ENCODE measurements around the gene INPP5E. TPM values are rescaled to one million over a fixed set of nuclear protein-coding genes. Genes with fewer than 3 reads are reported as not detected.

Gene INPP5E
- total RNA-seq, 1 experiment from 2014 or later: 10.7 TPM

DNA sequence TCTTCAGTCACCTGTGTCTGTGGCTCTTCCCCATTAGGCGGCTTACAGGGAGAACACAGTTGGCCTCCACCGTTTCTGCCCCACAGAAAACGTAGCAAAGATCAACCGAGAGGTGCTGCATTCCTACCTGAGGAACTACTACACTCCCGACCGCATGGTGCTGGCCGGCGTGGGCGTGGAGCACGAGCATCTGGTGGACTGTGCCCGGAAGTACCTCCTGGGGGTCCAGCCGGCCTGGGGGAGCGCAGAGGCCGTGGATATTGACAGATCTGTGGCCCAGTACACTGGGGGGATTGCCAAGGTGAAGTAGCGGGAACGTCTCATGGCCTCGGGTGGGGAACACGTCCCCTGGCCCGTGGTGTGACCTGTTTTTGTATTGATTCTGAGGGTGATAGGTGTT lies 22.7 kb downstream of the INPP5E start:
- no TSS peak for BruUV-seq (replicated peaks)
- peaks cover 14% of the 10 kb centered on the region for H3K79me2 ChIP-seq (ENCODE audit: low read length)

DNA sequence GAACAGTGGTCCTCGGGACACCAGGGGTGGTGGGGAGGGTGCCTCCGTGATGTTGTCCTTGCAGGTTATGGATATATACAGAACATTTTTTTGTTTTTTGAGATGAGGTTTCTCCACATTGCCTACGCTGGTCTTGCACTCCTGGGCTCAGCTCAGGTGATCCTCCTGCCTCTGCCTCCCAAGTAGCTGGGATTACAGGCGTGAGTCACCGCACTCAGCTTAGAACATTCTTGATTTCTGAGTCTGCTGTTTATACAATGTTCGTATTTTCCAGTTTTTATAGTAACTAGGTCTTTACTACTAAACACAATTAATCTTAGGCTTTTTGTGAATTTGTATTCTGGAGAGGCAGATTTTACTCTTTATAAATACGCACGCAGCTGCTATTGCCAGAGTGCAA lies 23.2 kb downstream of the INPP5E start:
- ChIA-PET POLR2A (ENCODE audit: unreplicated experiment) (no interaction called here), CTCF (no interaction called here)
- Histone ChIP-seq H3K27ac (ENCODE audit: low read length) (no peak overlapping the region), H3K27me3 (ENCODE audit: low read length) (no peaks in the 10 kb centered on the region), H3K9me2 (replicated peaks; ENCODE audit: low read length) (no peaks in the 10 kb centered on the region), H3K4me3 (ENCODE audit: low read length) (no peak overlapping the region), H3K36me3 (ENCODE audit: low read depth, low read length) (peaks cover 31% of the 10 kb centered on the region), H2AFZ (ENCODE audit: low read length) (no peak overlapping the region), H3F3A (ENCODE audit: low read length, unreplicated experiment) (no peaks in the 10 kb centered on the region), H3K4me1 (ENCODE audit: insufficient read depth, low read length) (peaks cover 9% of the 10 kb centered on the region; the same call in 1 of the 2 replicates), H4K20me1 (ENCODE audit: low read length) (peaks cover 8% of the 10 kb centered on the region; the same call in 1 of the 2 replicates), H3K79me2 (ENCODE audit: low read length) (peaks cover 19% of the 10 kb centered on the region), H3K9me3 (ENCODE audit: low read length) (no peaks in the 10 kb centered on the region), H3K4me2 (ENCODE audit: low read length) (no peak overlapping the region), H3K9ac (ENCODE audit: low read length) (no peak overlapping the region)
- TF ChIP-seq EZH2phosphoT487 (IDR thresholded peaks at IDR 0.05; ENCODE audit: borderline replicate concordance, low read length) (no peak), CTCF (conservative IDR thresholded peaks at IDR 0.05; ENCODE audit: low read depth, low read length) (no peak), EZH2 (IDR thresholded peaks at IDR 0.05; ENCODE audit: low read length, unreplicated experiment) (no peak)
- BruUV-seq (replicated peaks): no TSS peak
- ATAC-seq (no peak), DNase-seq (no peak)
- intact Hi-C loops (cut with micrococcal nuclease): no loop called here

More for the DNA sequence above, 22.7 kb downstream of the INPP5E start:
- intact Hi-C loops (cut with micrococcal nuclease): no loop called here
- H3K4me3 ChIP-seq (ENCODE audit: low read length): no peak overlapping the region
- peaks cover 4% of the 10 kb centered on the region; the same call in 1 of the 2 replicates for H3K4me1 ChIP-seq (ENCODE audit: insufficient read depth, low read length)
- H3K36me3 ChIP-seq (ENCODE audit: low read depth, low read length): peaks cover 31% of the 10 kb centered on the region
- 0 out of 2 replicates have a peak, but pooled peaks cover 4% of the 10 kb centered on the region for H4K20me1 ChIP-seq (ENCODE audit: low read length)
- POLR2A ChIA-PET (ENCODE audit: unreplicated experiment): no interaction called here
- DNase-seq: no peak
- no peaks in the 10 kb centered on the region for H3F3A ChIP-seq (ENCODE audit: low read length, unreplicated experiment)
- no peak overlapping the region for H3K27ac ChIP-seq (ENCODE audit: low read length)
- no peak for ATAC-seq
- no peak overlapping the region for H3K4me2 ChIP-seq (ENCODE audit: low read length)
- H3K27me3 ChIP-seq (ENCODE audit: low read length): no peaks in the 10 kb centered on the region
- TF ChIP-seq EZH2 (IDR thresholded peaks at IDR 0.05; ENCODE audit: low read length, unreplicated experiment): no peak
- TF ChIP-seq CTCF (conservative IDR thresholded peaks at IDR 0.05; ENCODE audit: low read depth, low read length): no peak
- no peak for TF ChIP-seq EZH2phosphoT487 (IDR thresholded peaks at IDR 0.05; ENCODE audit: borderline replicate concordance, low read length)
- no peak overlapping the region for H2AFZ ChIP-seq (ENCODE audit: low read length)
- no peaks in the 10 kb centered on the region for H3K9me2 ChIP-seq (replicated peaks; ENCODE audit: low read length)
- H3K9me3 ChIP-seq (ENCODE audit: low read length): no peaks in the 10 kb centered on the region
- CTCF ChIA-PET: no interaction called here
- no peak overlapping the region for H3K9ac ChIP-seq (ENCODE audit: low read length)

GRCh38 chr9:136412962-136413361 lies 26.7 kb downstream of the INPP5E start:
- H3K27me3 ChIP-seq (ENCODE audit: low read length): no peaks in the 10 kb centered on the region
- no peak overlapping the region for H3K4me2 ChIP-seq (ENCODE audit: low read length)
- ATAC-seq (no peak), DNase-seq (no peak)
- peaks cover 10% of the 10 kb centered on the region; the same call in 1 of the 2 replicates for H4K20me1 ChIP-seq (ENCODE audit: low read length)
- H2AFZ ChIP-seq (ENCODE audit: low read length): no peak overlapping the region
- no peaks in the 10 kb centered on the region for H3K9me3 ChIP-seq (ENCODE audit: low read length)
- H3K4me3 ChIP-seq (ENCODE audit: low read length): no peak overlapping the region
- ChIA-PET POLR2A (ENCODE audit: unreplicated experiment) (no interaction called here), CTCF (no interaction called here)
- peaks cover 31% of the 10 kb centered on the region for H3K36me3 ChIP-seq (ENCODE audit: low read depth, low read length)
- no TSS peak for BruUV-seq (replicated peaks)
- intact Hi-C loops (cut with micrococcal nuclease): no loop called here
- no peaks in the 10 kb centered on the region for H3F3A ChIP-seq (ENCODE audit: low read length, unreplicated experiment)
- TF ChIP-seq EZH2phosphoT487 (IDR thresholded peaks at IDR 0.05; ENCODE audit: borderline replicate concordance, low read length): no peak
- no peak for TF ChIP-seq EZH2 (IDR thresholded peaks at IDR 0.05; ENCODE audit: low read length, unreplicated experiment)
- no peak for TF ChIP-seq CTCF (conservative IDR thresholded peaks at IDR 0.05; ENCODE audit: low read depth, low read length)
- no peak overlapping the region for H3K9ac ChIP-seq (ENCODE audit: low read length)
- H3K4me1 ChIP-seq (ENCODE audit: insufficient read depth, low read length): peaks cover 18% of the 10 kb centered on the region; the same call in 1 of the 2 replicates
- no peaks in the 10 kb centered on the region for H3K9me2 ChIP-seq (replicated peaks; ENCODE audit: low read length)
- H3K79me2 ChIP-seq (ENCODE audit: low read length): peaks cover 44% of the 10 kb centered on the region
- H3K27ac ChIP-seq (ENCODE audit: low read length): no peak overlapping the region

Measured in PC-3 (cell line).